Eye (tissue), 1 donor: ENCODE data around the gene NDUFAF7.
"Not testable (repeated sequence)": the region's sequence is repeated elsewhere in the genome, so short reads cannot be mapped to it uniquely, and the experiment has no call there.

Source experiments
- DNase-seq: peaks from one replicate; pipeline ENCODE4 v3.0.0-alpha.2; 2015

The NDUFAF7 gene

GRCh38 chr2:37215250-37215649 is 16.2 kb upstream of the NDUFAF7 start:
- DNase-seq, result no peak

GRCh38 chr2:37219046-37219445 is 12.4 kb upstream of the NDUFAF7 start:
- DNase-seq, result peak; percentile 21

DNA sequence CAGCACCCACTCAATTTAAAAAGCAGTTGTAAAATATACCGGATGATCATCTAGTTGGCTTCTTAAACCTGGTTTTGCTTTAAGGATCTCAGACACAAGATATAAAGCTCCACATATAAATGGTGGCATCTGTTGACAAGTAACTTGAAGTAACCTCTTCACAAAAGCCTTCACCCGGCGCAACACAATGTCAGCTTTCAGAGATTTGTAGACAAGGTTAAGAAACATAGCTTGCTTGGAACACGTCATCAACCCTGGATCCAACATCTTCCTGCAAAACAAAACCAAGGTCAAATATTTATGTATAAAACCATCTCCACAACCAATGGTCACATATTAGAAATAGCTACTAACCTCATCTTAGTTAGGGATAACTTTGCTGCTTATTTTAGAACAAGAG is 8.3 kb upstream of the NDUFAF7 start:
- no peak for DNase-seq

GRCh38 chr2:37224063-37224462 is 7.4 kb upstream of the NDUFAF7 start:
- DNase-seq, result no peak

DNA sequence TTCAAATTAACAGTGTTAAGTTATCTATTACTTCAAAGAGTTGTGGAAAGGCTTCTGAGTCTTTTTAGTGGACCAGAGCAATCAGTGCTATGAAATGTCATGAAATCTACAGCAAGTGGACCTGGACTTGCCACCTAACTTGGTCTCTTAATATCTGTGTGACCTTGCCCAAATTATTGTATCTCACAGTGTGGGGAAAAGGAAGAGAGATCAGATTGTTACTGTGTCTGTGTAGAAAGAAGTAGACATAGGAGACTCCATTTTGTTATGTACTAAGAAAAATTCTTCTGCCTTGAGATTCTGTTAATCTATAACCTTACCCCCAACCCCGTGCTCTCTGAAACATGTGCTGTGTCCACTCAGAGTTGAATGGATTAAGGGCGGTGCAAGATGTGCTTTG is 6.3 kb upstream of the NDUFAF7 start:
- DNase-seq, result not testable (repeated sequence)

GRCh38 chr2:37226863-37227262 is 4.6 kb upstream of the NDUFAF7 start:
- DNase-seq, result no peak

DNA sequence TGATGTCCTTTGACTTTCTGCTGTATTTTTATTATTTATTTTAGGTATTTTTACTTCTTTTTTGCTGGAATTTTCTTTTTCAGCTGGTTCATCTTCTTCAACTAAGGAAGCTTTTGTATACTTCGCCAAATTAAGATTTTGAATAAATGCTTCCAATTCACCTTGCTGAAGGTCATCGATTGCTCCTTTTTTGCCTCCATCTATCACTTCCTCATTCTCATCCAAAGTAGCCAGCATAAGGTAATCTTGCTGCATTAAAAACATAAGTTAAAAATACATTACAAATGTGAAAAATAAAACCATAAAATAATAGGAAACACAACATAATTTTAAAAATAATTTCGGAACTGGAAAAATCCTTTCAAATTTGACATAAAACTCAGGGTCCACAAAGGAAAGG is 2.7 kb upstream of the NDUFAF7 start:
- no peak for DNase-seq

DNA sequence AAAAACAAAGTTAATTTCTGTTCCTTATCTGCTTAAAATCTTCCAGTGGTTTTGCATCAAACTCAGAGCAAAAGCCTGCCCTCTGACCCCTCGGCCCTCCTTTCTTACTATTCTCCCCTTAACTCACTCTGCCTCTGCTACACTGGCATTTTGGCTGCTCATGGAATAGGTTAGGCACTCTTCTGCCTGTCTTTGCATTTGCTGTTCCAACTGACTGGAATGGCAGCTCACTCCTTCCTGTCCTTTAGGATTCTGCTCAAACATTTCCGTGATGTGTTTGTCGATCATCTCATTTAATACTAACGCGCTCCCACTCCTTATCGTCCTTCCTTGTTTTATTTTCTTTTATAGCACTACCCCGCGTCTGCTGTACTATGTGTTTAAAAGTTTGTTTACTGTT is 877 bp upstream of the NDUFAF7 start:
- DNase-seq, result no peak

DNA sequence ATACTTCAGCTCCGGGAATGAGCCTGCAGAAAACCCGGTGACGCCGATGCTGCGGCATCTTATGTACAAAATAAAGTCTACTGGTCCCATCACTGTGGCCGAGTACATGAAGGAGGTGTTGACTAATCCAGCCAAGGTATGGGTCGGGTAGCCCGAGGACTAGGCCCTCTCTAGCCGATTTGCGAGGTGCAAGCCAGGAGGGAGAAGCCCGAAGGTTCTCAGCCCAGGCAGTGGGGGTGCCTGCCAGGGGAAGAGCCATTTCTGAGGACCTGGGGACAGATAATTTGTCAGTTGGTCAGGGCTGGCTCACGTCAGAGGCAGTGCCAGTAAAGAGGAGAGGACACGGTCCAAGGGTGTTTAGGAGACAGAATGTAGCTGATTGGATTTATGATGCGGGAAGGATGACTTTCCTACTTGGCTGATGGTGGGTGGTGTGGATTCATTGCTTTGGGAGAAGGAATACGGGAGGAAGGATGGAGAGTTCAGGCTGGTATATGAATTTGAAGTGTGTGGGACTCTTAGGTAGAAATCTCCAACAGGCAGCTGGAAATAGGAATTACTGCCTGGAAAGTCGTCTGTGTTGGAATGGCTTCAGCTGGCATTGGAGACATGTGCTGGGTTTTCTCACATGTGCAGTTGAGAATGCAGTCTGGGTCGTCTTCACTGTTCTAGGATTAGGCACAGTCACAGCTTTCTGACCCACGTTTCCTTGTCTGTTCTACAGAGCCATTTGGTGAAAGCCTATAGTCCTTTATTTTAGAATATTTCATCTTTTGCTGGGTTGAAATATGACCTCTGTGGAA is 874 bp downstream of the NDUFAF7 start:
- DNase-seq, result no peak

- no peak for DNase-seq
Measured at GRCh38 chr2:37243435-37243834, 12.0 kb downstream of the NDUFAF7 start.

GRCh38 chr2:37244017-37244416 is 12.6 kb downstream of the NDUFAF7 start:
- no peak for DNase-seq

GRCh38 chr2:37244755-37245154 is 13.3 kb downstream of the NDUFAF7 start:
- DNase-seq, result no peak

DNA sequence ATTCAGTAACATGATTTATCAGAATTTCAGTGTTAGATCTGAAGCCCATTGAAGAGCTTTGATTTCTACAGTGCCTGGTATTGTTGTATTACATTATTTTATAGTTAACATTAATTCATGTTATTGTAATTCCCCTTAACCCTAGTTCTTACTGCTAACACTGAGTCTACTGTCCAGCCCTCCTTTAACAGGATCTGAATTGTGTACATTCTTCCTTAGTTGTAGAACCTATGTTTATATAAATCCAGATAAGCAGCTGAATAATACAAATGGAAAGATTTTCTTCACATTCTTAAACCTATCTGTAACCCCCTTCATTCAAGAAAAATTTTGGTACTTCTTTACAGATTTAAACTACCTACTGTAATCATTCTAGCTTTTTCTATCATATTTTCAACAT is 14.7 kb downstream of the NDUFAF7 start:
- DNase-seq, result no peak

DNA sequence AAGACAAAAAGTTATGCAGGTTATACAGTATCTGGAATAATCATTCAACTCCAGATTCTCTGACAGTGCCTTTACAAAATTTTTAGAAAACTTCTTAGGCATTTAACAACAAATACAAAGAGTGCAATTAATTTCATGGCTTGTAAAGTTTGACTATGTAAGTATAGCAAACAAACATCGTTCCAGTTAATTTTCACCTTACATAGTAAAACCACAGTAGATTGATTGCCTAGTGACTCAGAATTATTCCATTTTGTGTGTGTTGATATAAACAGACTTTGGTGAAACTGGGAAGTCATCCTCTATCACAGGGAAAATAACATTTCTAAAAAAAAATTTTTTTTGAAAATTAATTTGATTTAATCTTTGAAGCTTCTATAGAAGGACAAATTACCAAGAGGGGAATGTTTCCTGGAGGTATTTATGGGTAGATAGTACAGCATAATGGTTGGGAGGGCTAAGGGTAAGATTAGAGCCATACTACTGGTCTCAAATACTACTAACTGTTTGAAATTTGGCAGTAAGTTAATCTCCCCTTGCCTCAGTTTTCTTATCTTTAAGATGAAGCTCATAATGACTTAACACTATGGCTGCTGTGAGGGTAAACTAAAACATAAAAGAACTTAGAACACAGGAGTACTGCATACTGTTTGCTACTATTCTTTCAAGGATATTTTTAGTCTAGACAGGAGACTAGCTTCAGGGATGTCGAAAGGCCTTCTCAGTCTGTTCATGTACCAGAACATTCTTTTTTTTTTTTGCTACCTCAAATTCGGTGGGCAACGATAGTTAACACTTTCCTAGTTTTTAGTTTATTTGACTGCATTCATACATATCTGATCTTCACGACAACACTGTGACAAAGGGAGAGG is 19.6 kb downstream of the NDUFAF7 start:
- no peak for DNase-seq

- no peak for DNase-seq
Measured at GRCh38 chr2:37262522-37262921, 31.1 kb downstream of the NDUFAF7 start.

- DNase-seq, result no peak
Measured at GRCh38 chr2:37263839-37264238, 32.4 kb downstream of the NDUFAF7 start.

DNA sequence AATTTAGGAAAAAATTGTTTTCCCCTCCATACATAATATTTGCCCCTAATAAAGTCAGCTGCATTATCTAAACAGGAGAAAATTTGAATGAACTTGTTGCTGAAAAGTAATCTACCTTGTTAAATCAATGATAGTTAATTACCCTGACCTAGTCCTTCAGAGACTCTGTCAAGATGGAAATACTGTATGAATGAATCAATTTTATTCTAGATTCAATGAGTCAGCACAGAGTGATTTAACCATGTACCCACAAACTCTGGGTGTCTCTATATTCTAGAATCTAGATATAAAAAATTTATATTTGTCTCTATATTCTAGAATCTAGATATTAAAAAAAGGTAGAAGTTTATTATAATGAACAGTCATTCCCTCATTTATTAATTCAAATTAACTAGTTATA is 36.2 kb downstream of the NDUFAF7 start:
- DNase-seq, result no peak

GRCh38 chr2:37268111-37268510 is 36.7 kb downstream of the NDUFAF7 start:
- DNase-seq, result no peak

DNA sequence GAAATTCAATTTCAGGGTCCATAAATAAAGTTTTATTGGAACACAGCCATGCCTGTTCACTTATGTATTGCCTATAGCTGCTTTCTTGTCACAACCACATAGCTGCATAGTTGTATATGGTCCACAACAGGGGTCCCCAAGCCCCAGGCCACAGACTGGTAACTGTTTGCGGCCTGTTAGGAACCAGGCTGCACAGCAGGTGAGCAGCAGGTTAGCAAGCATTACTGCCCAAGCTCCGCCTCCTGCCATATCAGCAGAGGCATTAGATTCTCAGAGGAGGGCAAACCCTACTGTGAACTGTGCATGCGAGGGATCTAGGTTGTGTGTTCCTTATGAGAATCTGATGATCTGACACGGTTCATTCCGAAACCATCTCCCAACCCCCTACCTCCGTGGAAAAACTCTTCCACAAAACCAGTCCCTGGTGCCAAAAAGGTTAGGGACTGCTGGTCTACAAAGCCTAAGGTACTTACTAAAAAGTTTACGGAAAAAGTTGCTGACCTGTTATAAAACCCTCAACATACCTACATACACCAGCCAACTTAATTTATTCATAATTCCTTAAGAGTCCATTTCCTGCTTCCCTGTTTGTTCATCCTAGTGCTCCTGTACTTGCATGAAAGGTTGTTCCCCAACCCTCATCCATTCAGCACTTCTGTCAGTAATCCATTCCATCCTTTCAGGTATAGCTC is 40.1 kb downstream of the NDUFAF7 start:
- DNase-seq, result no peak

DNA sequence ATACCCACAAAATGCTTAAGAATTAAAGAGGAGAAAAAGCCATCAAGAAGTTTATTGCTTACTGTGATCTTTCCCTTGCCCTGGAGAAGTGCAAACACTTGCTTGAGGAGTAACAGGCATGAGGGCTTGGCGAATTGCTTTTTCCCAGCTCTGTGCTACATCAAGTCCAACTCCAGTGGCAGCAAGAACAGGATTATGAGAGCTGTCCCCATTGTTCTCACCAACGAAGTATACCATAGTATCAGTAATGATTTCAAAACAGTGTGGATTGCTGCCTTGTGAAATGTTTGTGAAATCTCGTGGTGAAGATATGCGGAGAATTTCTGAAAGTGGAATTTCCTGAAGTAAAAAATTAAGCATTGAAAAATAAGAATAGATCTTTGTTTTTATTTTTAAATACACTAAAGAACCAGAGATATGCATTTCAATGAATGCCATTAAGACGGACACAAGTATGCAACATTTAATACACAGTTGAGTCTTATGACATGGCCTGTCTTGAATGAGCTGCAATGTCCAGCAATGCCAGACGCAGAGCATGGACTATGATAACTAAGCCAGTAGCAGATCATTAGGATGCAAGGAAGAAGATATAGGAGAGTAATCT is 43.0 kb downstream of the NDUFAF7 start:
- no peak for DNase-seq

DNA sequence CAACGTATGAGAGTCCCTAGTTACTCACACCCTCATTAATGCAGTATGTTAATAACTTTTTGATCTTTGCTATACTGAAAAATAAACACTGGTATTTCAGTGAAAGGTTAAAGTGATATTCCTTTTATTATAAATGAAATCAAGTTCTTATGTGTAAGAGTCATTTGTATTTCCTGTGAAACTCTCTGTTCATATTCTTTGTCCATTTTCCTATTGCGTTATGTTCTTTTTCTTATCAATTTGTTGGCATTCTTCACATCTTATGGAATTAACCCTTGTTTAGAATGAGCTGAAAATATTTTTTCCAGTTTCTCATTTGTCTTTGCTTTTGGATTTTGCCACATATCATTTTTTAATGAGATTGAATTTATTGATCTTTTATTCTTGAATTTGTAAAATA is 44.8 kb downstream of the NDUFAF7 start:
- DNase-seq, result no peak

- no peak for DNase-seq
Measured at GRCh38 chr2:37281916-37282315, 50.5 kb downstream of the NDUFAF7 start.

- DNase-seq, result no peak
Measured at GRCh38 chr2:37282746-37283145, 51.3 kb downstream of the NDUFAF7 start.
